HT1080 (cell line): ENCODE data around the gene SPON2. TPM values are rescaled to one million over a fixed set of nuclear protein-coding genes. Genes with fewer than 3 reads are reported as not detected.
A peak's percentile ranks its signal among the peaks of the same experiment; 100 is the strongest.

Source experiments
- DNase-seq: peaks from one replicate; pipeline ENCODE4 v3.0.0-alpha.2; 2015; ENCODE audit warnings: low read depth
- total RNA-seq: library from RNA; depleted of rRNA; stranded (reverse); fragments of >200 nt; shearing (Covaris generic); gene quantifications from 2 replicates; pipeline ENCODE4 v1.2.3, GENCODE V29; 2014

SPON2 gene
- total RNA-seq, 1 experiment from 2014 or later: not detected

GRCh38 chr4:1195109-1195671 lies 22.8 kb upstream of the SPON2 start:
- DNase-seq: no peak

- DNase-seq: no peak
These were observed 21.9 kb upstream of the SPON2 start for GRCh38 chr4:1194010-1194900.

GRCh38 chr4:1193206-1194009 lies 21.0 kb upstream of the SPON2 start:
- no peak for DNase-seq

DNA sequence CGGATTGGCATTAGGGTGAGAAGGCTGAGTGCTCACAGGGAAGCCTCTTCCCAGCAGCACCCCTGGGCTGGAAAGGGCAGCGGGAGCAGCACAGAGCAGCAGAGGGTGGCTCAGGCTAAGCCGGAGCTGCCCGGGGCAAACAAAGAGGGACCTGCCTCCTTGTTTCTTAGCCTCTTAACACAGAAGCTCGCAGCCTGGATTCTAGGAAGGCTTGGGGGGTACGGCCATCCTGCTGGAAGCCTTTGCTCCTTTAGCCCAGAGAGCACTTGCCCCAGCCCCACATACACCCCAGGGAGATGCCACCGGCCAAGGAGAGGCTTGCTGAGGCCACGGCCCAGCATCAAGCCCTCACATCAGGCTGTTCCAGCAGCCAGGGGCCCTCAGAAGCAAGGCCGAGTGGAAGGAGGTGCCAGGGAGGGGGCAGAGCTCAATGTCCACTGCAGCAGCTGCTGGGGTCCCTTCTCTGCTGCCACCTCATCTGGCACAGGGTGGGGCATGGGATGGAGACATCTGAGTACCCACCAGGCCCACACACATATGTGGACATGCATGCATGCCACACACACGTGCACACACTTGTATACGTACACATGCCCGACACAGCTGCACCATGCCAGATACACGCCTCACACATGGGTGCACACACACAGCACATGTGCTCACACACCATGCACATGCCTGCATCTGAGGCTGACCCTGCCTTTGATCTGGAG lies 20.3 kb upstream of the SPON2 start:
- no peak for DNase-seq

- peak; percentile 89 for DNase-seq
These were observed 19.7 kb upstream of the SPON2 start for GRCh38 chr4:1192091-1192492.

DNA sequence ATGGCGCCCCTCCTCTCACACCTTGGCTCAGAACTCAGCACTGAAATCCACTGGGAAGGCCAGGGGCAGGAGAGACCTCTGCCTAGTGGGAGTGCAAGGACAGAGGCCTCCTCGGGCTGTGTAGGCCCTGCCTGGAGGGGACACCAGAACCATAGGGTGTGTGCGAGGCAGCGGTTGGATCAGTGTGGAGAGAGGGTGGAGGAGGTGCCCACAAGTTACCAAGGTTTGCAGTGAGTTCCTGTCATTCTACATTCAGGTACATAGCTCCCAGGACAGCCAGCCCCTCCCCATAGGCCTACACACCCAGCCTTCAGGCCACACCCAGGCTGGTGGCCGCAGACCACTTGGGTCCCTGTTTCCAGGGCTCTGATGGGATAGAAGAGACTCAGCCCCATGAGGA lies 19.2 kb upstream of the SPON2 start:
- DNase-seq: no peak

DNA sequence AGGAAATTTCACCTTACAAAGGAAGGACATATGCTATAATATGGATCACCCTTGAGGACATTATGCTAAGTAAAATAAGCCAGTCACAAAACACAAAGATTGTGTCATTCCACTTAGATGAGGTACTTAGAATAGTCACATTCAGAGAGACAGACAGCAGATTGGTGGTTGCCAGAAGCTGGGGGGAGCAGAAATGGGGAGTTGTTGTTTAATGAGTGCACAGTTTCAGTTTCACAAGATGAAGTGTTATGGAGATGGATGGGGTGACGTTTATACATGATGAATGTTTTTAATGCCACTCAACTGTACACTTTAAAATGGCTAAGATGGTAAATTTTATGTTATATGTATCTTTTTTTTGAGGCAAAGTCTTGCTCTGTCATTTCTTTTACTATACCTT lies 14.8 kb upstream of the SPON2 start:
- no peak for DNase-seq

DNA sequence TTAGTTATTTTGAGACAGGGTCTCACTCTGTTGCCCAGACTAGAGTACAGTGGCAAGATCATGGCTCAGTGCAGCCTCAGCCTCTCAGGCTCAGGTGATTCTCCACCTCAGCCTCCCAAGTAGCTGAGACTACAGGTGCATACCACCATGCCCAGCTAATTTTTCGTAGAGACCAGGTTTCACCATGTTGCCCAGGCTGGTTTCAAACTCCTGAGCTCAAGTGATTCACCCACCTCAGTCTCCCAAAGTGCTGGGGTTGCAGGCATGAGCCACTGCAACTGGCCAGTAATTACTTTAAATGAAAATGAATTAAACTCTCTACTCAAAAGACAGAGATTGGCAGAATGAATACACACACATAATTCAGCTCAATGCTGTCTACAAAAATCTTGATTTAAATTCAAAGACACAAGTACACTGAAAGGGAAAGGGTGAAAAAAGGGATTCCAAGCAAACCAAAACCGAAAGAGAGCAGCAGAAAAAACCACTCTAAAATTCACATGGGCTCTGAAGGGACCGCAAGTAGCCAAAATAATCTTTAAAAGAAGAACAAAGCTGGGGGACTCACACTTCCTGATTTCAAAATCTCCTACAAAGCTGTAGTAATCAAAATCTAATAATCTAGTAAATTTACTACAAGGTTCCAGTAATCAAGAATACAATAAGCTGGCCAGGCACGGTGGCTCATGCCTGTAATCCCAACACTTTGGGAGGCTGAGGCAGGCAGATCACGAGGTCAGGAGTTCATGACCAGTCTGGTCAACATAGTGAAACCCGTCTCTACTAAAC lies 11.8 kb upstream of the SPON2 start:
- DNase-seq: no peak

DNA sequence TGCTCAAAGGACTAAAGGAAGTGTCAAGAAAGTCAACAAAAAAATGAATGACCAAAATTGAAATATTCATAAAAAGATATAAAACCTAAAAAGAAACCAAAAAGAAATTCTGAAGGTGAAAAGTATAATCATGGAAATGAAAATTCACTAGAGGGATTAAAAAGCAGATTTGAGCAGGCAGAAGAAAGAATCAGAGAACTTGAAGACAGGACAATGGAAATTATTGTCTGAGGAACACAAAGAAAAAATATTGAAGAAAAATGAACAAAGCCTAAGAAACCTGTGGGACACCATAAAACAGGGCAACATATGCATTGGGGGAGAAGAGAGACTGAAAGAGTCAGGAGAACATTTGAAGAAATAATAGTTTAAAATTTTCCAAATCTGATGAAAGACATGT lies 9.9 kb upstream of the SPON2 start:
- no peak for DNase-seq

GRCh38 chr4:1180663-1181062 lies 8.3 kb upstream of the SPON2 start:
- DNase-seq: no peak

DNA sequence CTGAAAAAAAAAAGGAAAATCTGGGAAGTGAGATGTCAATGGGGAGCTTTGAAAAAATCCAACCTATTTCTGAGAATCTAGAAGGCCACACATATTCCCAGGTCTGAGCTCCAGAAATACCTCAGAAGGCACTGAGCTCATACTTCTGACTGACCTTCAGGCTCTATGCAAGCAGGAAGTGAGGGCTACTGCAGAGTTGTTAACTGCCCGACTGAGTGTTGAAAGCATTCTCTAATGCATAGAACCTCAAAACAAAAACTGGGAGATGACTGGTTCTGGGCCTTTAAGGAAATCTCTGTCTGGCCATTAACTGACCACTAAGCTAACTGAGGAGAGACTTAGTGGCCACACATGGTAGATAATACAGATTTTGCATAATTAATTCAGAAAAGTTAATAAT lies 7.6 kb upstream of the SPON2 start:
- DNase-seq: no peak

DNA sequence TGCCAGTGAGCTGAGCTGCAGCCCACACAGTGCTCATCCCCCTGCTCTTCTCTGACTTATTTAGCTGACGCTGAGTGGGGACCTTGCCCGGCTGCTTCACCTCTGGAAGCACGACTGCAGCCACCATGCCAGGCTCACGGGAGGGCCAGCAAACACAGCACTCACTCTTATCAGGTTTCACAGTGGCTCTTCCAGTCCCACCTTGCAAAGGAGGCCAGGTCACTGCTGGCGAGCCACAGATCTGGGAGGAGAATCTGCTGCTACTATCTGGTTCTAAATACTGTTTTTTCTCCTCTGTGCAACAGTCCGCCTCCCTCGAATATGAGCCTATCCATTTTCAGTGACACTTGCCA lies 6.7 kb upstream of the SPON2 start:
- no peak for DNase-seq

DNA sequence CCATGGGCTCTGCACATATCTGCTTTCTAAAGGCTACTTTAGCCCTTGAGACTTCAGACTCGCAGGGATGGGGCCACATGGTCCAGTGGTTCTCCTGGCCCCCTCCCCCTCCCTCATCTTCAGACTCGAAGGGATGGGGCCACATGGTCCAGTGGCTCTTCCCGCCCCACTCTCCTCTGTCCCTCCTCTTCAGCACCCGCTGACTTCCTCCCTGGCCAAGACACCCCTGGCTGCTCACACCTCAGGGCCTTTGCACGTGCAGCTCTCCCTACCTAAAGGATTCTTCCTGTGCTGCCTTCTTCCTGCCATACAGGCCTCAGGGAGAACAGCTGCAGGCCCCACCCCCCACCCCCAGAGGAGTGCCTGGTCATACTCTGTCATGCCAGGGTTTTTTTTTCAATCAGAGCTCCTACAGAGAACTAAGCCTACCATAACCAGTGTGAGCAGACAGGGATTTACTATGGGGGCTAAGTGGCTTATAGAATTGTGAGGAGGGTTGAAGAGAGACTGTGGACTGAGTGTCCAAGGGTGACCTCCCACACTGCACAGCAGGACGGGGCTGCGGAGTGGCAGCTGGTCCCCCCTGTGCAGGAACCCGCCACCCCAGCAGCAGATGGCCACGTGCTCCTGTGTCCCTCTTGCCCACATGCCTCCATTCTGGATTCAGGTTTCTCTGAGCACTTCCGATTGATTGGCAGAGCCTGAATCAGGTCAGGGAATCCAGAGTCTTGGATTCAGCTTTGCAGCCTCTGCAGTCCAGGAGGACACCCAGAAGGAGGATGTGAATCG lies 6.1 kb upstream of the SPON2 start:
- DNase-seq: no peak

DNA sequence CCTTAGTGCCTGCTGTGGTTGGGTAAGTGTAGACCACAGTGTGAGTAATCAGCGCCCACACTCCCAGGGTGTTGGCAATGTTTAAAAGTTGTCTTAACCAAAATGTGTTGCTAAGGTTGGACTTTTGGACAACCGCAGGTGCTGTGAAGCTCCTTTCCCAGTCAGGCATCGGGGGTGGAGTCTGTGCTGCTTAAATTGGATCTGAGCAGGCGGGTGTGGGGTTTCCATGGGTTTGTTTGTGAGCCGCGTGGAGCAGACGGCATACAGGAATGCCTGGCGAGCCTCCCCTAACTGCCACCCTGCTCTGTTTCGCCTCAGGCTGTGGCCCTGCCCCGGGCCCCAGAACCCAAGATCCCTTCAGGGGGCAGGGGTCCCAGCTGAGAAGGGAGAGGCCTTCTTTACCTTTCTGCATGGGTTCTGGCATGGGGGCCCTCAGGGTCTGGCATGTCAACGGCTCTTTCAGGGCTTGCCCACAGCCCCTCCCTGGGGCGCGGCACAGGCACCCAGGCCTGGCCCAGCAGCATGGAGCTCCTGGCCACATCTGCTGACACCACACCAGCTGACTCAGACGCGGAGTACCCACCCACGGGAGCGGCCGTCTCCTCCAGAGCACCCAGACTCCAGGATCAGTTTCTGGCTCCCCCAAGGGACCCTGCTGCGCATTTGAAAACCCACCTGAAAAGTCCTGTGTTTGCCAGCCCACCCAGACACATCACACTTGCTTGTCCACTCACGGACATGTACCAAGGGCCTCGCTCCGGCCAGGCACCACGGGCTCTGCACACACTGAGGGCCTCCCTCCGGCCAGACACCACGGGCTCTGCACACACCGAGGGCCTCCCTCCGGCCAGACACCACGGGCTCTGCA lies 5.1 kb upstream of the SPON2 start:
- DNase-seq: peak; percentile 11

GRCh38 chr4:1176398-1177273 lies 4.3 kb upstream of the SPON2 start:
- no peak for DNase-seq

DNA sequence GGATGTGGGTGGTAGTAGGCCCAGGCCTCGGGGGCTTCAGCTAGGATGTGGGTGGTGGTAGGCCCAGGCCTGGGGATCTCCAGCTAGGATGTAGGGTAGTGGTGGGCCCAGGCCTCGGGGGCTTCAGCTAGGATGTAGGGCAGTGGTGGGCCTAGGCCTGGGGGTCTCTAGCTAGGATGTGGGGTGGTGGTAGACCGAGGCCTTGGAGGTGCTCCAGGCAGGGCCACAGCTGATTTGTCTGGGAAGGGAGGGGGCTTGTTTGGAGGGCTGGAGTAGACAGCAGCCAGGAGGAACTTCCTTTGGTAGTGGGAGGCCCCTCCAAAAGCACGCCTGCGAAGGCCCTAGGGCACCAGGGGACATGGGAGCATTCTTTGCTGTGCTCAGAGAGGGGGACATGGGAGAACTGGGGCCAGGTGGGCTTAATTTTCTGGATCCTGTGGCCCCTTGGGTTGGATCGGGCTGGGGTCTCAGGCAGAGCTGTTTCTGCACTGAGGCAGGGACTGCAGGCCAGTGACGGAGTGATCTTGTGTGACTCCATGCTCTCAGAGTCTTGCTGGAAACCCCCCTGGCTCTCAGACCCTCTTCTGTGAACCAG lies 3.3 kb upstream of the SPON2 start:
- no peak for DNase-seq

DNA sequence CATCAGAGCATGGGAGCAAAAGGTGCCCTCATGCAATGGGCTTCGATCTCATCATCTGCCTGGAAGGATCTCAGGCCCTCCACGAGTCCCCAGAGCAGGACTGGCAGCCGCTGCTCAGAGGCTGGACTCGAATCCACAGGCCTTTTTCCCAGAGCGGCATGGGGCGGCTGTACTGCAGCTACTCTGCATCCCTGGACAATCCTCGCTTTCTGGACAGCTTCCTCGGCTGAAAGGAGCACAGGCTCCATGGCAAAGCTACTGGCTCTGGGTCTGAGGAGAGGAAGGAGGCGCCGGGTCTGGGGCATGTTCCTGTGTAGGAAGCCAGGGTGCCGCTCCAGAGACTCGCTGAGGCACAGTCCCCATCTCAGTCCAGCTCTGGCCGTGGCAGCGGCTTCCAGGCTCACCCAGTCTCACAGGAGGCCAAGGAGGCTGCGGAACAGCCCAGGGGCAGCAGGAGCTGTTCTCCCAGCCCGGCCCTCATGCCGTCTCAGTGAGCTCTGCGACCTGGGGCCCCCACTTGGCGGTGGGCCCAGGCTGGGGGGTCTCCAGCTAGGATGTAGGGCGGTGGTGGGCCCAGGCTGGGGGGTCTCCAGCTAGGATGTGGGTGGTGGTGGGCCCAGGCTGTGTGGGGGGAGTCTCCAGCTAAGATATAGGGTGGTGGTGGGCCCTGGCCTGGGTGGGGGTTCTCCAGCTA lies 2.7 kb upstream of the SPON2 start:
- no peak for DNase-seq
